Left forelimb (tissue), 1 donor: ENCODE data around the gene ZBTB7C.

Experiments used
- DNase-seq: peaks from one replicate; pipeline ENCODE4 v3.0.0-alpha.2; 2018; ENCODE audit warnings: low spot score

The ZBTB7C gene

GRCh38 chr18:48418539-48419276 is 9.5 kb upstream of the ZBTB7C start:
- no peak for DNase-seq

GRCh38 chr18:48417985-48418384 is 8.8 kb upstream of the ZBTB7C start:
- no peak for DNase-seq

GRCh38 chr18:48413342-48413741 is 4.2 kb upstream of the ZBTB7C start:
- no peak for DNase-seq

DNA sequence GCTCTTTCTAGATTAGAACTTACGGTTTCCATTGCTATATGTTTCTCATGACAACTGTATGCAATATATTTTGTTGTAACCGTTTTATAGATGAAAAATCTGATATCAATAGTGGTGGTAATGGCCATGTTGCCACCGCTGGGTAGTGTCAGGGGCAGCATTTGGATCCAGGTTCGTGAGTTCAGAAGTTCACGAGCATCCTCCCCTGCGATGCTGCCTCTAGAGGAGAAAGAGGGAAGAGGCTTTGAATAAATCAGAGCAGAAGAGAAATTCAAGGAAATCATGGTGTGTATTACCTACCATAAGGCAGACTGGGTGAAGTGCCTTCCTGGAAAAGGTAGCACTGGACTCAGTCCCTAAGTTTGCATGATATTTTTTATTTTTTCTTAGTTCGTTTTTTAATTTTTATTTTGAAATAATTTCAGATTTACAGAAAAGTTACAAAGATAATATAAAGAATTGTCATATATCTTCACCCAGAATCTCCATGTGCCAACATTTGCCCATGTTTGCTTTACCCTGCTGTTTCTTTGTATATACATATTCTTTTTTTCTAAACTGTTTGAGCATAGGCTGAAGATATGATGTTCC is 3.3 kb upstream of the ZBTB7C start:
- no peak for DNase-seq

- peak; percentile 92 for DNase-seq
These were observed 1.1 kb upstream of the ZBTB7C start for GRCh38 chr18:48410095-48410920.

- no peak for DNase-seq
These were observed 460 bp upstream of the ZBTB7C start for GRCh38 chr18:48409591-48410094.

DNA sequence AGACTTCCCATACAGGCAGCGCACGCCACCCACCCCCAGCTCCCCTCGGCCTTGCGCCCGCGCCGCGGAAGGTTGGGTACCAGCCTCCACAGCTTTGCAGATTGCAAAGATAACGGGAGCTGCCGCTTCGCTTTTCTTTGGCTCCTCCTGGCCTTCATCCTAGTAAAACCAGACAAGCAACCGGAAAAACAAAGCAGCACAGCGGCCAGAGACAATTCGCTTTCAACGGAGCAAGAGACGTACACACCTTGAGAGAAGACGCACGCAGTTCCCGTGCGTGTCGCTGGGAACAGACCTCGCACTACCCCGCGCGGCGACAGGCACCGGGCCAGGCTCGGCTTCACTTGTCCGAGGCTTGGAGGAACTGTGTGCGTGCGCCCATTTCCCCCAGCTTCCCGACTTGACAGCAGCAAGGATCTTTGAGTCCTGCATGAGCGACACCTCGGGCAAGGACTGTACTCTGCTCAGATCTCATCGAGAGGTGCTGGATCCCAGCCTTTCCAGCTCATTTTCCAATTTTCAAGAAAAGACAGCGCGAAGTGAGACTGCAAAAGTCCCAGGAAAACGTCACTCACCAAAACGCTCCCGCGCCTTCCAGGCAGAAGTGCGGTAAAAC is 964 bp downstream of the ZBTB7C start:
- DNase-seq: no peak

DNA sequence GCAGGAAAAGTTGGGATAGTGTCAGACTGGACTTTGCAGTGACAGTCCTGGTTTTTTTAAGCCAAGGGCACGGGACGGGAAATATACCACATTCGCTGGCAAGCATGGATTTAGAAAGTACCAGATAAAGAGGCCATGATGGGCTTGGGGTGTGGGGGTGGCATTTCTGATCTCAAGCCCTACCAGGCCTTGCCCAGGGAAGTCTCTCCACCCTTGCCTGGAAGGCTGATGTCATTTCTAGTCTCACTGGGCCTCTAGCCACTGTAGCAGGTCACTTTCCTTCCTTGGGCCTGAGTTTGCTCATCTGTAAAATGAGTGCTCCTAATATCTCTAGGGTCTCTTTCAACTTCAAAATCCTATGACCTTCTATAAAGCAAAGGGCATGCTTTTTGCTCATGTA is 1.8 kb downstream of the ZBTB7C start:
- no peak for DNase-seq

- DNase-seq: no peak
These were observed 3.2 kb downstream of the ZBTB7C start for GRCh38 chr18:48405978-48406377.

- DNase-seq: no peak
These were observed 4.3 kb downstream of the ZBTB7C start for GRCh38 chr18:48404716-48405507.

DNA sequence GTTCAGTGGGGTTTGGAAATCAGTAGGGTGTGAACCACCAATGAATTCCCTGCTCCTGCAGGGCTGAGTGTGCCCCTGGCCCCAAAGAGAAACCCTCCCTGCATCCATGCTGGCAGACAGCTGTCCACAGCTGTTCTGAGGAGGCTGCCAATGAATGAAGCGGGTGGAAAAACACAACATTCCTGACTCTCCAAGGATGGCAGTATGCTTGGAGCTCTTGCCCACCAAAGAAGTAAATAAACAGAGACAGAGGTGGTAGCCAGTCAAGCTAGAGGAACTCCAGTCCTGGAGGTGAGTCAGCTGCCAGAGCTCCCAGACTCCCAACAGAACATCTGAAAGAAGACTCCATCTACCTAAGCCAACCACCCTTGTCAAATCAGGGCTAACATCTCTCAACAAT is 6.2 kb downstream of the ZBTB7C start:
- no peak for DNase-seq

- DNase-seq: no peak
These were observed 9.7 kb downstream of the ZBTB7C start for GRCh38 chr18:48399303-48400075.

GRCh38 chr18:48398074-48398473 is 11.1 kb downstream of the ZBTB7C start:
- DNase-seq: no peak

DNA sequence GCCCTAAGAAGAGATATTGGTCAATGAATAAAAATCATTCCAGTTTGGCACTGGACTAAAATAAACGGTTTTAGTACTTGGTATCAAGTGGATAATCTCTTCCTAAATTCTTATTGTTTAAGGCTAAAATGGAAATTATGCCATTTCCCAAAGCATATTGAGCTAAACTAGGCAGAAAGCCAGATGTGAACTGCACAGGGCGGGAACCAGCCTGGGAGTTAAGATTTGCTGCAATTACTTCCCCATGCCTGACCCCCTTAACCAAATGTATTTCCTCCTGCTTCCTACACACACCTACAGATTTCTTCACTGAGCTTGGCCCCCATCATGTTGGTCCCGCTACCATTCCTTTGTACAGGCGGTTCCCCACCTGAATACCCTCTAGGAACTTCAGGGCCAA is 12.2 kb downstream of the ZBTB7C start:
- DNase-seq: peak; percentile 12

DNA sequence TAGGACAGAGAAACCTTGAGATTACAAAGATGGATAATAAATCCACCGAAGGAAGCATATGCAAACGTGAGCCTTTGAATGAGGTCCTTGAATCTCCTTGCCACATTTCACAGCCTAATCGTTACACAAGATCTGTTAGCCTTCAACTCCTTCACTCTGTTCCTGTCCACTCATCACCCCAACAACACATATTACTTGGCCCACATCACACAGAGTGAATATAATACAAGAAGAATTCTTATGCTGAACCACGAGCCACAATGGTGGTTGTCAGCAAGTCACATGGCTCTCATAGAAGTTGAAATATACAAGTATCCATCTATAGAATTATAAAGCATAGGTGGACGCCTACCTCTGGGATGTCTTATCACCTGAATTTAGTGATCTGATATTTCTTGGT is 12.6 kb downstream of the ZBTB7C start:
- DNase-seq: no peak

- DNase-seq: no peak
These were observed 13.5 kb downstream of the ZBTB7C start for GRCh38 chr18:48395646-48396045.

- DNase-seq: no peak
These were observed 15.0 kb downstream of the ZBTB7C start for GRCh38 chr18:48394176-48394575.

GRCh38 chr18:48393776-48394175 is 15.4 kb downstream of the ZBTB7C start:
- no peak for DNase-seq

DNA sequence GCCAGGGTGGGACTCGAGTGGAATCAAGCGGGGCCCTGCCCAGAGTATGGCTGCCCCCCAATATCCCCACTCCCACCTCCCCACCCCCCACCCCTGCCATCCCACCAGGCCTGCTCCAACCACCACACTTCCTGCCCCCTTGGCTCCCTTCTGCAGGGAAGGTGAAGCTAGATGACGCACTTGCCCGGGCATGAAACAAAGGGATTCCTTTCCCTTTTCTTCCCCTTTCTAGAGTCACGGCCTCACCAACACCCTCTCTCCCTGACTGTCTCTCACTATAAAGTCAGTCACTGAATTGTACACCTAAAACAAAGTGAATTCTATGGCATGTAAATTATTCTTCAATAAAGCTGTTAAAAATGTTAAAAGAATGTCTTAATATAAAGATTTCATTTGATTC is 16.0 kb downstream of the ZBTB7C start:
- DNase-seq: no peak

DNA sequence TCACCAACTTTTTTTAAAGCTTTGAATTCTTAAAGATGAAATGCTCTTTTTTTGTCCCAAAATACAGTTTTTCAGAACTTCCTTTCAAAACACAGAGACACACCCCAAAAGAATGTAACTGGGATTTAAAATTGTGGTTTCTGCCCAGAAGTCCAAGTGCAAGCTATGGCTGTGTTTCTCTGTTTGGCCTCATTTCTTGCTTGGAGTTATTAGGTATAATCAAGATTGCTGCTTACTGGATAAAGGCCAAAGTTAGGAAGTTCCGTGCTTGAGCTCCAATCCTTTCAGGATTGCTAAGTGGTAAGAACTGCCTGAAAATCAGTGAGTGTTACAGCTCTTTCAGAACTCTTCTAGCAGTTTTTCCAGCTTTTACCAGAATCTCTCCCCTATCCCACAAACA is 16.9 kb downstream of the ZBTB7C start:
- DNase-seq: no peak

DNA sequence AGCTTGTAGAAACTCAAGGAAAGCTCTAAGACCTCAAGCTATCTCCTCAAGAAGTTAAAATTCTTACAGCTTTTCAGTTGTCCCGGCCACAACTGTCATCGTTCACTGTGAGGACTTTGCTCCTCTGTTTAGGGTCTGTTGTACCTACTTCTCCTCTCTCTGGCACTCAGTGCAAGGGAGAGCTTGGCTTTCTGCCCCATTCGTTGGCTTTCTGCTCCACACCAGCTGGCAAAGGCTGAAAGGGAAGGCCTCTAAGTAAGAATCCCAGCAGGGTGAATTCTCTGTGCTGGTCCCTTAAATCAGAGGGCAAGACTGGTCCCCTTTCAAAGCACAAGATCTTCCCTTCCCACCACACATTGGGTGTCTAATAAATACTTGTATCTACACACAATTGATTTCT is 17.3 kb downstream of the ZBTB7C start:
- no peak for DNase-seq
